IMR-90 (cell line): ENCODE measurements around the gene HACL1. TPM values are rescaled to one million over a fixed set of nuclear protein-coding genes. Genes with fewer than 3 reads are reported as not detected.

Source experiments
- ATAC-seq: fragments of 200-7000 bp; cut with Tn5 transposase; 2 replicates; pipeline ENCODE4 v1.9.1; 2020; ENCODE audit warnings: low read depth, mild to moderate bottlenecking, moderate library complexity
- BruUV-seq: library from RNA; stranded (reverse); fragments of 400-500 nt; replicated peaks from 2 replicates; lab custom pipeline; 2021; lab: Mats Ljungman, UMichigan
- CTCF ChIA-PET: fragments of 300-600 bp; formaldehyde crosslinking; extraction: SDS; loops from one replicate; lab custom pipeline; 2021; ENCODE audit warnings: antibody characterized with exemption; lab: Yijun Ruan, JAX
- POLR2A ChIA-PET: fragments of 300-600 bp; sonication (Branson Sonifier 250); formaldehyde crosslinking; loops from one replicate; lab custom pipeline; 2022; ENCODE audit warnings: antibody characterized with exemption; ENCODE audit not compliant: unreplicated experiment; lab: Charles Lee
- DNase-seq: peaks from one replicate; pipeline ENCODE4 v3.0.0; 2013
- H2AFZ ChIP-seq: replicated peaks from 2 replicates; pipeline ENCODE3; 2013; ENCODE audit warnings: low read length, mild to moderate bottlenecking; ENCODE audit not compliant: poor library complexity
- H2AK5ac ChIP-seq: 2 replicates; pipeline ENCODE4 v1.6.1; 2013; ENCODE audit warnings: low read depth, low read length, inconsistent platforms
- H2AK9ac ChIP-seq: replicated peaks from 2 replicates; pipeline ENCODE3; 2013; ENCODE audit warnings: mild to moderate bottlenecking, low read depth, low read length, moderate library complexity; ENCODE audit not compliant: poor library complexity
- H2BK120ac ChIP-seq: 2 replicates; pipeline ENCODE4 v1.6.1; 2013; ENCODE audit warnings: low read depth, low read length, inconsistent platforms
- H2BK15ac ChIP-seq: 3 replicates; pipeline ENCODE4 v1.6.1; 2013; ENCODE audit warnings: low read depth, low read length, inconsistent platforms
- H2BK20ac ChIP-seq: 2 replicates; pipeline ENCODE4 v1.6.1; 2013; ENCODE audit warnings: low read depth, mild to moderate bottlenecking, inconsistent platforms, low read length, moderate library complexity
- H2BK5ac ChIP-seq: 2 replicates; pipeline ENCODE4 v1.6.1; 2013; ENCODE audit warnings: mild to moderate bottlenecking, low read depth, low read length, inconsistent platforms; ENCODE audit not compliant: poor library complexity, severe bottlenecking
- H3K14ac ChIP-seq: replicated peaks from 2 replicates; pipeline ENCODE4 v1.6.1; 2013; ENCODE audit warnings: low read depth, low read length, inconsistent platforms
- H3K18ac ChIP-seq: 2 replicates; pipeline ENCODE4 v1.6.1; 2013; ENCODE audit warnings: low read depth, low read length, control low read depth
- H3K23ac ChIP-seq: 2 replicates; pipeline ENCODE4 v1.6.1; 2013; ENCODE audit warnings: low read depth, low read length, inconsistent platforms
- H3K27ac ChIP-seq: 2 replicates; pipeline ENCODE4 v1.5.1; 2013; ENCODE audit warnings: mild to moderate bottlenecking, control low read depth, low read length; ENCODE audit not compliant: insufficient read depth
- H3K27me3 ChIP-seq: 2 replicates; pipeline ENCODE4 v1.6.1; 2013; ENCODE audit warnings: low read length; ENCODE audit not compliant: control insufficient read depth, insufficient read depth
- H3K36me3 ChIP-seq: 2 replicates; pipeline ENCODE4 v1.6.1; 2013; ENCODE audit warnings: low read length, mixed read lengths; ENCODE audit not compliant: control insufficient read depth, insufficient read depth
- H3K4ac ChIP-seq: 2 replicates; pipeline ENCODE4 v1.6.1; 2013; ENCODE audit warnings: low read depth, low read length, inconsistent platforms
- H3K4me1 ChIP-seq: 2 replicates; pipeline ENCODE4 v1.6.1; 2013; ENCODE audit warnings: low read length, mixed read lengths; ENCODE audit not compliant: control insufficient read depth, insufficient read depth
- H3K4me2 ChIP-seq: 2 replicates; pipeline ENCODE4 v1.6.1; 2013; ENCODE audit warnings: low read depth, mild to moderate bottlenecking, control low read depth, low read length, moderate library complexity
- H3K4me3 ChIP-seq: 2 replicates; pipeline ENCODE4 v1.5.1; 2013; ENCODE audit warnings: low read depth, mild to moderate bottlenecking, control low read depth, low read length, moderate library complexity; ENCODE audit not compliant: insufficient read depth
- H3K56ac ChIP-seq: 2 replicates; pipeline ENCODE4 v1.6.1; 2013; ENCODE audit warnings: low read length, inconsistent platforms; ENCODE audit not compliant: insufficient read depth; ENCODE audit errors: extremely low read depth
- H3K79me1 ChIP-seq, 2 experiments: 2 replicates each; pipeline ENCODE4 v1.6.1; 2013; ENCODE audit warnings: low read length in 2 of 2, inconsistent platforms in 1 of 2, low read depth in 1 of 2
- H3K9ac ChIP-seq: 2 replicates; pipeline ENCODE4 v1.6.1; 2013; ENCODE audit warnings: low read depth, low read length, control low read depth
- H3K9me1 ChIP-seq: 2 replicates; pipeline ENCODE4 v1.6.1; 2013; ENCODE audit warnings: low read length, inconsistent platforms; ENCODE audit not compliant: insufficient read depth
- H3K9me3 ChIP-seq: 2 replicates; pipeline ENCODE4 v1.6.1; 2013; ENCODE audit warnings: low read length; ENCODE audit not compliant: control insufficient read depth, insufficient read depth
- H4K20me1 ChIP-seq: 2 replicates; pipeline ENCODE4 v1.6.1; 2013; ENCODE audit warnings: low read length, inconsistent platforms; ENCODE audit not compliant: insufficient read depth
- H4K5ac ChIP-seq: 2 replicates; pipeline ENCODE4 v1.6.1; 2013; ENCODE audit warnings: mild to moderate bottlenecking, low read depth, low read length, control low read depth
- H4K8ac ChIP-seq, 2 experiments: 2 replicates each; pipeline ENCODE4 v1.6.1; 2013; ENCODE audit warnings: low read depth in 2 of 2, low read length in 2 of 2, control low read depth in 1 of 2, inconsistent platforms in 1 of 2
- H4K91ac ChIP-seq: 2 replicates; pipeline ENCODE4 v1.6.1; 2013; ENCODE audit warnings: low read depth, low read length, inconsistent platforms; ENCODE audit not compliant: insufficient read depth
- BHLHE40 ChIP-seq: fragments of 150-350 bp; IDR thresholded peaks from 2 replicates; pipeline ENCODE4 v1.6.1; 2016; ENCODE audit warnings: mild to moderate bottlenecking, low read depth, low read length
- CEBPB ChIP-seq: IDR thresholded peaks from 2 replicates; pipeline ENCODE4 v1.6.1; 2012; ENCODE audit warnings: low read depth, low read length, improper control_type of control experiment
- CHD1 ChIP-seq: IDR thresholded peaks from 2 replicates; pipeline ENCODE4 v1.6.1; 2012; ENCODE audit warnings: low read depth, low read length, improper control_type of control experiment
- CTCF ChIP-seq: conservative IDR thresholded peaks from 2 replicates; pipeline ENCODE4 v1.5.1; 2012; ENCODE audit warnings: mild to moderate bottlenecking, low read depth, low read length, improper control_type of control experiment
- ELK1 ChIP-seq: fragments of 150-350 bp; IDR thresholded peaks from 2 replicates; pipeline ENCODE4 v1.6.1; 2016; ENCODE audit warnings: low read depth, mild to moderate bottlenecking, low read length, moderate library complexity, borderline replicate concordance
- FOS ChIP-seq: fragments of 150-350 bp; IDR thresholded peaks from 2 replicates; pipeline ENCODE4 v1.6.1; 2016; ENCODE audit warnings: low read depth, low read length
- MAFK ChIP-seq: IDR thresholded peaks from 2 replicates; pipeline ENCODE4 v1.6.1; 2012; ENCODE audit warnings: low read depth, low read length, improper control_type of control experiment
- MAZ ChIP-seq: IDR thresholded peaks from 2 replicates; pipeline ENCODE4 v1.6.1; 2012; ENCODE audit warnings: low read depth, mild to moderate bottlenecking, low read length, improper control_type of control experiment, moderate library complexity, borderline replicate concordance
- MXI1 ChIP-seq: IDR thresholded peaks from 2 replicates; pipeline ENCODE4 v1.6.1; 2012; ENCODE audit warnings: low read depth, mild to moderate bottlenecking, low read length, moderate library complexity, borderline replicate concordance
- NFE2L2 ChIP-seq: fragments of 150-350 bp; IDR thresholded peaks from 2 replicates; pipeline ENCODE4 v1.6.1; 2016; ENCODE audit warnings: low read depth, mild to moderate bottlenecking, low read length
- POLR2A ChIP-seq: IDR thresholded peaks from 2 replicates; pipeline ENCODE4 v1.6.1; 2012; ENCODE audit warnings: mild to moderate bottlenecking, low read depth, low read length
- RAD21 ChIP-seq: IDR thresholded peaks from 2 replicates; pipeline ENCODE4 v1.6.1; 2012; ENCODE audit warnings: low read length, improper control_type of control experiment
- RCOR1 ChIP-seq: IDR thresholded peaks from 2 replicates; pipeline ENCODE4 v1.6.1; 2012; ENCODE audit warnings: mild to moderate bottlenecking, low read length, improper control_type of control experiment; ENCODE audit not compliant: insufficient replicate concordance
- RFX5 ChIP-seq: IDR thresholded peaks from 2 replicates; pipeline ENCODE4 v1.8.0; 2012; ENCODE audit warnings: low read depth, mild to moderate bottlenecking, low read length, moderate library complexity
- SMC3 ChIP-seq: fragments of 150-350 bp; IDR thresholded peaks from 2 replicates; pipeline ENCODE4 v1.6.1; 2016; ENCODE audit warnings: low read depth, mild to moderate bottlenecking, antibody characterized with exemption, low read length, moderate library complexity
- WGBS, 2 experiments: methylation state at CpG; one replicate each; pipeline versions ENCODE4 v1.1.5 to v1.1.7; 2013; ENCODE audit warnings: missing lambda C conversion rate in 2 of 2; ENCODE audit not compliant: insufficient read length in 1 of 2; ENCODE audit errors: extremely low coverage in 2 of 2; 5-methylcytosine and 5-hydroxymethylcytosine counted together
- dilution Hi-C: fragments of 300-500 bp; cut with HindIII; formaldehyde crosslinking; loops from one replicate; pipeline ENCODE4 v1.14.3; 2018; ENCODE audit warnings: low sequenced_read_pairs; ENCODE audit not compliant: unreplicated experiment
- in situ Hi-C: fragments of 300-500 bp; cut with MboI; formaldehyde crosslinking; loops from 3 replicates; pipeline ENCODE4 v1.14.3; 2019; ENCODE audit warnings: low sequenced_read_pairs, inconsistent platforms, mixed read lengths
- intact Hi-C: fragments of 100-400 bp; cut with micrococcal nuclease; formaldehyde crosslinking; loops from 2 replicates; pipeline ENCODE4 v1.10.0; 2022
- polyA plus RNA-seq, 3 experiments: library from polyadenylated mRNA; depleted of rRNA; stranded (reverse); fragments of >200 nt; gene quantifications; 2 replicates each; pipeline ENCODE4 v1.2.3, GENCODE V29; 2012; ENCODE audit warnings: low replicate concordance in 1 of 3
- total RNA-seq: library from RNA; depleted of rRNA; stranded (reverse); fragments of >200 nt; gene quantifications from 2 replicates; pipeline ENCODE4 v1.2.3, GENCODE V29; 2012
- TF ChIP-seq, protein P1 (sequence below): fragments of 150-350 bp; IDR thresholded peaks from 2 replicates; pipeline ENCODE4 v1.6.1; 2017; ENCODE audit warnings: mild to moderate bottlenecking, antibody characterized with exemption, low read length, low read depth

Gene HACL1
- total and polyA plus RNA-seq, 2 of the 4 experiments (the other 2 are of a cell fraction): 9.9 to 28.1 TPM

DNA sequence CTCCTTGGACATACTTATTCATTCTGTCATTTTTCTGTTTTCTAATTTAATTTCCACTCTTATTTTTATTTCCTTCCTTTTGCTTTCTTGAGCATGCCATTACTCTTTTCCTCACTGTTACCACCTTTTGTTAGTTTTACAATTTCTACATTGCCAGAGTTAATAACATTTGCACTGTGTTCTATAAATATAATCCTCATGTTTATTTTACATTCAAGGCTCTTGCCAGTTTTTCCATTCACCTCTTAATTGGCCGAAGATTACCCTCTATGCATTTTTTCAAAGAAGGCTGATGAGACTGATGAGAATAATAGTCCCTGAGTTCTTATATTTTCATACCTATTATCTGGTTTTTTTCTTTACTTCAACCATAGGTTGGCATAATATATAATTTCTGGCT, 10.6 kb upstream of the HACL1 start:
- intact Hi-C loops (no loop called here), in situ Hi-C loops (no loop called here), dilution Hi-C loops (no loop called here)
- TF ChIP-seq, protein P1, sequence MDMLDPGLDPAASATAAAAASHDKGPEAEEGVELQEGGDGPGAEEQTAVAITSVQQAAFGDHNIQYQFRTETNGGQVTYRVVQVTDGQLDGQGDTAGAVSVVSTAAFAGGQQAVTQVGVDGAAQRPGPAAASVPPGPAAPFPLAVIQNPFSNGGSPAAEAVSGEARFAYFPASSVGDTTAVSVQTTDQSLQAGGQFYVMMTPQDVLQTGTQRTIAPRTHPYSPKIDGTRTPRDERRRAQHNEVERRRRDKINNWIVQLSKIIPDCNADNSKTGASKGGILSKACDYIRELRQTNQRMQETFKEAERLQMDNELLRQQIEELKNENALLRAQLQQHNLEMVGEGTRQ: no peak
- TF ChIP-seq SMC3 (no peak), CEBPB (no peak), FOS (no peak), ELK1 (no peak), RCOR1 (no peak), MAZ (no peak), RAD21 (no peak), NFE2L2 (no peak), MAFK (no peak), RFX5 (no peak), MXI1 (no peak), CTCF (no peak), CHD1 (no peak), BHLHE40 (no peak), POLR2A (no peak)
- no peak overlapping the region for H4K5ac ChIP-seq
- ChIA-PET POLR2A (no interaction called here), CTCF (interaction anchor here (0.6 to 0.7 kb wide), 3 partner anchors 12 to 405 kb away, joined by 4 to 5 read pairs (median 4); no protein-coding TSS in a partner anchor)
- H3K23ac ChIP-seq: no peak overlapping the region
- H3K27me3 ChIP-seq: no peaks in the 10 kb centered on the region
- H3K9ac ChIP-seq: no peak overlapping the region
- H3K4ac ChIP-seq: no peak overlapping the region
- H3K56ac ChIP-seq: no peak overlapping the region
- no peaks in the 10 kb centered on the region for H4K20me1 ChIP-seq
- H2BK15ac ChIP-seq: no peak overlapping the region
- no TSS peak for BruUV-seq
- peaks cover 0 to 4% of the 10 kb centered on the region in 2 experiments; a peak in 2 of 4 replicates for H3K79me1 ChIP-seq
- H3K27ac ChIP-seq: no peak overlapping the region
- ATAC-seq (no peak), DNase-seq (no peak)
- H2BK5ac ChIP-seq: no peak overlapping the region
- no peak overlapping the region for H4K8ac ChIP-seq
- H3K36me3 ChIP-seq: no peaks in the 10 kb centered on the region
- H2AK9ac ChIP-seq: no peak overlapping the region
- H3K4me2 ChIP-seq: no peak overlapping the region
- H3K4me3 ChIP-seq: no peak overlapping the region
- no peaks in the 10 kb centered on the region for H3K9me3 ChIP-seq
- no peak overlapping the region for H2AFZ ChIP-seq
- H3K14ac ChIP-seq: no peak overlapping the region
- H3K4me1 ChIP-seq: peaks cover 2% of the 10 kb centered on the region; the same call in 1 of the 2 replicates
- no peak overlapping the region for H3K18ac ChIP-seq
- H2AK5ac ChIP-seq: no peak overlapping the region
- WGBS, 2 experiments: no CpG with 5 or more reads among the region's 1 CpG
- H2BK20ac ChIP-seq: no peak overlapping the region
- H3K9me1 ChIP-seq: no peaks in the 10 kb centered on the region
- no peak overlapping the region for H2BK120ac ChIP-seq
- H4K91ac ChIP-seq: no peak overlapping the region
